ENCODE data around the gene AMER1.

AMER1 gene

DNA sequence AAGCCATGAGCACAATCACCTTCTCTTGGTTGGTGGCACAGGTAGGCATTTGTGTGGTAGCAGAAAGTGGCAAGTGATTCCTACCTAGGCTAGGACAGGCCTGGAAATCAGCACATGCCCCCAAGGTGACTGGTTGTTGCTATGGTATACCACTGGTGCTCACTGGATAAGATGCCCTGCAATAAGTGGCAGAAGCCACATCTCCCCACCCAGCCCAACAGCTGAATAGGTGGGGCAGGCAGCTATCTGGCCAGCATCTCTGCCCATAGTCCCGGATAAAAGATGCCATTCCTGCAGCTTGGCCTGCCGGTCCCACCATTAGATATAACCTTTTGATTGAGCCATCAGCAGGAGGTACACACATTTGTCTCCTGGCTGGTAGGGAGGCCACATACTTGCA is 21.1 kb downstream of the AMER1 start:
- Histone ChIP-seq H3K27me3 (ENCODE audit: control insufficient read depth in 3 of 3, insufficient read depth in 3 of 3, low read depth in 1 of 3, low read length in 3 of 3) (no peaks in the 10 kb centered on the region), H3K23ac (ENCODE audit: low read depth, low read length, poor library complexity) (no peak overlapping the region), H2BK15ac (ENCODE audit: low read length) (no peak overlapping the region), H3K79me1 (ENCODE audit: low read depth, low read length) (no peaks in the 10 kb centered on the region), H2AK5ac (ENCODE audit: low read depth, low read length) (no peak overlapping the region), H4K8ac (ENCODE audit: low read depth, low read length) (no peak overlapping the region), H3K4me3 (ENCODE audit: low read length in 2 of 2) (no peak overlapping the region), H3K18ac (ENCODE audit: low read length) (no peak overlapping the region), H2BK120ac (ENCODE audit: low read depth, low read length) (no peak overlapping the region), H3K4me2 (ENCODE audit: insufficient read depth, low read length, poor library complexity, severe bottlenecking) (no peak overlapping the region), H3K27ac (replicated peaks; ENCODE audit: low read length) (no peak overlapping the region), H4K91ac (ENCODE audit: low read depth, low read length, poor library complexity) (no peak overlapping the region), H3K4me1 (ENCODE audit: control insufficient read depth in 2 of 2, insufficient read depth in 1 of 2, low read depth in 1 of 2, low read length in 2 of 2) (no peaks in the 10 kb centered on the region), H2BK12ac (ENCODE audit: low read length) (no peak overlapping the region), H3K9ac (ENCODE audit: low read depth, low read length, poor library complexity) (no peak overlapping the region), H3K9me3 (replicated peaks in 1 of 2; ENCODE audit: control insufficient read depth in 2 of 2, insufficient read depth in 1 of 2, low read depth in 1 of 2, low read length in 2 of 2) (no peaks in the 10 kb centered on the region), H2AFZ (ENCODE audit: low read length) (no peak overlapping the region), H3K36me3 (replicated peaks in 1 of 2; ENCODE audit: control insufficient read depth in 2 of 2, insufficient read depth in 2 of 2, low read length in 2 of 2) (peaks cover 0 to 16% of the 10 kb centered on the region in 2 donors), H2BK5ac (ENCODE audit: low read length) (no peak overlapping the region), H3K14ac (ENCODE audit: low read length) (no peak overlapping the region), H3K4ac (ENCODE audit: low read length) (no peak overlapping the region)
- WGBS, 2 donors (ENCODE audit: extremely low coverage in 2 of 2, insufficient read length in 2 of 2, insufficient replicate concordance in 1 of 2), result no CpG with 5 or more reads among the region's 2 CpGs
- no peak for DNase-seq (ENCODE audit: low spot score)

DNA sequence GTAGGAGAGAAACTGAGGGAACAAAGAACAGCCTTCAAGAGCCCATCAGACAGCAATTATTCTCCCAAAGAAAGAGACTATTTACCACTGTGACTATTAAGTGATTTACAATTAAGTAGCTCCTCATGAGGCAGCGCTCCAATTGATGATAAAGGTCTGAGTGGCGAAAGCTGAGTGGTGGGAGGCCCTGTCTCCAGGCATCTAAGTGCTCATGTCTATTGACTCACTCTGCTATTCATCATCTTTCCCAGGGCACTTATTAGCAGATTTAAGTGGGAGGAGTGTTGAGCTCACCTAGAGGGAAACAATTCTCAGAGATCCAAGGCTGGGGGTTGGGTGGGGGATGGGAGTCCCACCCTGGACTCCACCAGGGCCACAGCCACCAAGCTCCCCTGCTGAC is 23.3 kb downstream of the AMER1 start:
- H3K27ac ChIP-seq (replicated peaks; ENCODE audit: low read length), result no peak overlapping the region
- H2AK5ac ChIP-seq (ENCODE audit: low read depth, low read length), result no peak overlapping the region
- no peak overlapping the region for H3K9ac ChIP-seq (ENCODE audit: low read depth, low read length, poor library complexity)
- H3K4me2 ChIP-seq (ENCODE audit: insufficient read depth, low read length, poor library complexity, severe bottlenecking), result no peak overlapping the region
- no peaks in the 10 kb centered on the region for H3K9me3 ChIP-seq (replicated peaks in 1 of 2; ENCODE audit: control insufficient read depth in 2 of 2, insufficient read depth in 1 of 2, low read depth in 1 of 2, low read length in 2 of 2)
- no peak overlapping the region for H4K91ac ChIP-seq (ENCODE audit: low read depth, low read length, poor library complexity)
- peaks cover 0 to 6% of the 10 kb centered on the region in 2 donors for H3K36me3 ChIP-seq (replicated peaks in 1 of 2; ENCODE audit: control insufficient read depth in 2 of 2, insufficient read depth in 2 of 2, low read length in 2 of 2)
- no peak overlapping the region for H2BK12ac ChIP-seq (ENCODE audit: low read length)
- no peak overlapping the region for H3K18ac ChIP-seq (ENCODE audit: low read length)
- no peak overlapping the region for H2BK120ac ChIP-seq (ENCODE audit: low read depth, low read length)
- no peak for DNase-seq (ENCODE audit: low spot score)
- no peak overlapping the region for H2BK5ac ChIP-seq (ENCODE audit: low read length)
- H4K8ac ChIP-seq (ENCODE audit: low read depth, low read length), result no peak overlapping the region
- H2BK15ac ChIP-seq (ENCODE audit: low read length), result no peak overlapping the region
- no peaks in the 10 kb centered on the region for H3K4me1 ChIP-seq (ENCODE audit: control insufficient read depth in 2 of 2, insufficient read depth in 1 of 2, low read depth in 1 of 2, low read length in 2 of 2)
- H3K79me1 ChIP-seq (ENCODE audit: low read depth, low read length), result no peaks in the 10 kb centered on the region
- H2AFZ ChIP-seq (ENCODE audit: low read length), result no peak overlapping the region
- no CpG with 5 or more reads among the region's 2 CpGs for WGBS, 2 donors (ENCODE audit: extremely low coverage in 2 of 2, insufficient read length in 2 of 2, insufficient replicate concordance in 1 of 2)
- no peak overlapping the region for H3K4ac ChIP-seq (ENCODE audit: low read length)
- H3K4me3 ChIP-seq (ENCODE audit: low read length in 2 of 2), result no peak overlapping the region
- no peak overlapping the region for H3K23ac ChIP-seq (ENCODE audit: low read depth, low read length, poor library complexity)
- no peak overlapping the region for H3K14ac ChIP-seq (ENCODE audit: low read length)
- H3K27me3 ChIP-seq (ENCODE audit: control insufficient read depth in 3 of 3, insufficient read depth in 3 of 3, low read depth in 1 of 3, low read length in 3 of 3), result no peaks in the 10 kb centered on the region

DNA sequence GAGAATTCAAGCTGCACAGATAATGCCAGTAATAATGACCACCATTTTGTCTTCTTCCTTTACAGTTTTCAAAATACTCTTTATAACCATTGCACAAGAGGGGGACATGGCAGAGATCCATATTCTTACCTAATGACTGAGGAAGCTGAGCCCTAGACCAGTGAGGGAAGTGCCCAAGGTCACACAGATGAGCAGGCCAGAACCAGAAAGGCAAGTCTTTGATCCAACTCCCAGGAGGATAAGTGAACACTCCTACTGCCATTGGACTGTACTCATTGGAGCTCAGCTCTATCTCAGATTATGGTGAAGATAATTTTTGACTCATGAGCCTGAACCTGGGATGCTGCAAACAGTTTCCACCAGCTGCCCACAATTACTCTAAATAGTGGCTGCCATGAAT is 28.6 kb downstream of the AMER1 start:
- Histone ChIP-seq H3K18ac (ENCODE audit: low read length) (no peak overlapping the region), H3K79me1 (ENCODE audit: low read depth, low read length) (no peaks in the 10 kb centered on the region), H2BK15ac (ENCODE audit: low read length) (no peak overlapping the region), H3K9ac (ENCODE audit: low read depth, low read length, poor library complexity) (no peak overlapping the region), H3K4ac (ENCODE audit: low read length) (no peak overlapping the region), H3K9me3 (replicated peaks in 1 of 2; ENCODE audit: control insufficient read depth in 2 of 2, insufficient read depth in 1 of 2, low read depth in 1 of 2, low read length in 2 of 2) (no peaks in the 10 kb centered on the region), H2BK12ac (ENCODE audit: low read length) (no peak overlapping the region), H4K8ac (ENCODE audit: low read depth, low read length) (no peak overlapping the region), H3K4me1 (ENCODE audit: control insufficient read depth in 2 of 2, insufficient read depth in 1 of 2, low read depth in 1 of 2, low read length in 2 of 2) (no peaks in the 10 kb centered on the region), H2BK5ac (ENCODE audit: low read length) (no peak overlapping the region), H3K14ac (ENCODE audit: low read length) (no peak overlapping the region), H2BK120ac (ENCODE audit: low read depth, low read length) (no peak overlapping the region), H3K4me2 (ENCODE audit: insufficient read depth, low read length, poor library complexity, severe bottlenecking) (no peak overlapping the region), H2AK5ac (ENCODE audit: low read depth, low read length) (no peak overlapping the region), H3K27me3 (ENCODE audit: control insufficient read depth in 3 of 3, insufficient read depth in 3 of 3, low read depth in 1 of 3, low read length in 3 of 3) (no peaks in the 10 kb centered on the region), H3K27ac (replicated peaks; ENCODE audit: low read length) (no peak overlapping the region), H3K4me3 (ENCODE audit: low read length in 2 of 2) (no peak overlapping the region), H3K36me3 (replicated peaks in 1 of 2; ENCODE audit: control insufficient read depth in 2 of 2, insufficient read depth in 2 of 2, low read length in 2 of 2) (no peaks in the 10 kb centered on the region), H4K91ac (ENCODE audit: low read depth, low read length, poor library complexity) (no peak overlapping the region), H2AFZ (ENCODE audit: low read length) (no peak overlapping the region), H3K23ac (ENCODE audit: low read depth, low read length, poor library complexity) (no peak overlapping the region)
- DNase-seq (ENCODE audit: low spot score), result no peak

DNA sequence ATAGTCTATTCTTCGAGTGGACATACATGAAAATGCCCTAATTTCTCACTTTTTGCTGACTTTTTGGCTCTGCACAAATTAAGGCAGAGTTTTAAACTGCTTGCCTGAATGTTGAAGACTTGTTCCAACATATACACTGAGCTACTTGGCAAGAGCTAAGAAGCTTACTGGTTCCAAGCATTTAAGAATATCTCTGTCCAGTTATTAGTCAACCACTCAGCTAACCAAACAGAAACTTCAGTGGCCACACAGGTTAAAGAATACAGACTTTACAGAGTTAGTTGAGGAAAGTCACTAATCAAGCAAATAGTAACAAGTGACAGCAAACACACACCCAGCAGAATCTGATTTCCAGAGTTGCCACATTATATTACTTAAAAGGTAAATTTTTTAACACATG is 35.5 kb downstream of the AMER1 start:
- Histone ChIP-seq H4K8ac (ENCODE audit: low read depth, low read length) (no peak overlapping the region), H3K4me3 (ENCODE audit: low read length in 2 of 2) (no peak overlapping the region), H3K27ac (replicated peaks; ENCODE audit: low read length) (no peak overlapping the region), H3K23ac (ENCODE audit: low read depth, low read length, poor library complexity) (no peak overlapping the region), H2BK5ac (ENCODE audit: low read length) (no peak overlapping the region), H3K9ac (ENCODE audit: low read depth, low read length, poor library complexity) (no peak overlapping the region), H4K91ac (ENCODE audit: low read depth, low read length, poor library complexity) (no peak overlapping the region), H3K18ac (ENCODE audit: low read length) (no peak overlapping the region), H3K36me3 (replicated peaks in 1 of 2; ENCODE audit: control insufficient read depth in 2 of 2, insufficient read depth in 2 of 2, low read length in 2 of 2) (no peaks in the 10 kb centered on the region), H3K4ac (ENCODE audit: low read length) (no peak overlapping the region), H2AK5ac (ENCODE audit: low read depth, low read length) (no peak overlapping the region), H3K14ac (ENCODE audit: low read length) (no peak overlapping the region), H3K79me1 (ENCODE audit: low read depth, low read length) (no peaks in the 10 kb centered on the region), H3K4me2 (ENCODE audit: insufficient read depth, low read length, poor library complexity, severe bottlenecking) (no peak overlapping the region), H2BK15ac (ENCODE audit: low read length) (no peak overlapping the region), H2BK120ac (ENCODE audit: low read depth, low read length) (no peak overlapping the region), H2AFZ (ENCODE audit: low read length) (no peak overlapping the region), H3K4me1 (ENCODE audit: control insufficient read depth in 2 of 2, insufficient read depth in 1 of 2, low read depth in 1 of 2, low read length in 2 of 2) (no peaks in the 10 kb centered on the region), H2BK12ac (ENCODE audit: low read length) (no peak overlapping the region), H3K9me3 (replicated peaks in 1 of 2; ENCODE audit: control insufficient read depth in 2 of 2, insufficient read depth in 1 of 2, low read depth in 1 of 2, low read length in 2 of 2) (no peaks in the 10 kb centered on the region), H3K27me3 (ENCODE audit: control insufficient read depth in 3 of 3, insufficient read depth in 3 of 3, low read depth in 1 of 3, low read length in 3 of 3) (no peaks in the 10 kb centered on the region)
- no peak for DNase-seq (ENCODE audit: low spot score)
- no CpG with 5 or more reads among the region's 1 CpG for WGBS, 2 donors (ENCODE audit: extremely low coverage in 2 of 2, insufficient read length in 2 of 2, insufficient replicate concordance in 1 of 2)
